Measurements from ENCODE around the gene FAM114A1.

Gene FAM114A1

DNA sequence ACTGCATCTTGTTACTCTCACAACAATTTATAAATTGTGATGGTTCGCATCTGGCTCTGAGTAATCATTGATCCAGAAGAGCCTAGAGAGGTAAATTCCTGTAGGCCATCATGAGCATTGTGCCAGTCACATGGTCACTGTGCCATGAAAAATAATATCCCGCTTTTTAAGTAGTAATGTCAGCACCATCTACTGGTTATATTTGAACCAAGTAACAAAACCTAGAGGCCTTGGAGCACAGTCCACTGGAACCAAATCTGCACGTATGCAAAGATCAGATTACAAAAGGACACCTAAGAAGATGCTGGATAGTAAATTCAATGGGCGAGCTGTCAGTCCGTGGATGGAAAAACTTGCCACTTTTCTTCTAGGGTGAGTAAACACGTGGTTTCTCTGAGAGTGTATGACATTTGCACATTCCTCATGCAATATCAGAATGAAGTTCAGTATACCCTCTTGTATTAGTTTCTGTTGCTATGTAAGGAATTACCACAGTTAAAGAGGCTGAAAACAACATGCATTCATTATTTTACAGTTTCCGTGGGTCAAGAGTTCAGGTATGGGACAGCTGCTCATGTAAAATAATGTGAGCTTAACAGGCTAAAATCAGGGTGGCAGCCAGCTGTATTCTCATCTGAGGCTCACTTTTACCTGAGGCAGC lies 26.8 kb downstream of the FAM114A1 start:
- no peak overlapping the region for H3K4me3 ChIP-seq (ENCODE audit: control insufficient read depth, low read depth, low read length)
- DNase-seq (ENCODE audit: low read depth), result no peak
- TF ChIP-seq, protein P1, sequence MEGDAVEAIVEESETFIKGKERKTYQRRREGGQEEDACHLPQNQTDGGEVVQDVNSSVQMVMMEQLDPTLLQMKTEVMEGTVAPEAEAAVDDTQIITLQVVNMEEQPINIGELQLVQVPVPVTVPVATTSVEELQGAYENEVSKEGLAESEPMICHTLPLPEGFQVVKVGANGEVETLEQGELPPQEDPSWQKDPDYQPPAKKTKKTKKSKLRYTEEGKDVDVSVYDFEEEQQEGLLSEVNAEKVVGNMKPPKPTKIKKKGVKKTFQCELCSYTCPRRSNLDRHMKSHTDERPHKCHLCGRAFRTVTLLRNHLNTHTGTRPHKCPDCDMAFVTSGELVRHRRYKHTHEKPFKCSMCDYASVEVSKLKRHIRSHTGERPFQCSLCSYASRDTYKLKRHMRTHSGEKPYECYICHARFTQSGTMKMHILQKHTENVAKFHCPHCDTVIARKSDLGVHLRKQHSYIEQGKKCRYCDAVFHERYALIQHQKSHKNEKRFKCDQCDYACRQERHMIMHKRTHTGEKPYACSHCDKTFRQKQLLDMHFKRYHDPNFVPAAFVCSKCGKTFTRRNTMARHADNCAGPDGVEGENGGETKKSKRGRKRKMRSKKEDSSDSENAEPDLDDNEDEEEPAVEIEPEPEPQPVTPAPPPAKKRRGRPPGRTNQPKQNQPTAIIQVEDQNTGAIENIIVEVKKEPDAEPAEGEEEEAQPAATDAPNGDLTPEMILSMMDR (IDR thresholded peaks at IDR 0.05; ENCODE audit: control insufficient read depth, insufficient read depth, low read depth, low read length, missing control alignments), result no peak

DNA sequence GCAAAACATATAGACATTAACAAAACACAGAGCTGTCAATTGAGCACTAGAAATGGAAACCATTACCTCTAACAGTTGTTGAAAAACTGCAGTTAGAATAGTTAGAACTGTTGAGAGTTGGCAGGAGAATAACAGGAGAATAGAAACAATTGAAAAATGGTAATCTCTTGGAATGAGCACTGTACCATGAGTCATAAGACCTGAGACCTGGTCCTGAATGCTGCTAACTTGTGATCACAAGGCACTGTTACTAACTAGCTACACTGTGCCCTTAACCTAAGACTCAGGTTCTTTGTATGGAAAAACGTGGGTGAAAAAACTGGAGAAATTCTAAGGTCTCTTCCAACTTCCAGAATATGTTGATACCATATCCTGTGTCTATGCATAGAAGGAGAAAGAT lies 29.3 kb downstream of the FAM114A1 start:
- TF ChIP-seq, protein P1 (IDR thresholded peaks at IDR 0.05; ENCODE audit: control insufficient read depth, insufficient read depth, low read depth, low read length, missing control alignments), result no peak
- no peak for DNase-seq (ENCODE audit: low read depth)
- no peak overlapping the region for H3K4me3 ChIP-seq (ENCODE audit: control insufficient read depth, low read depth, low read length)

DNA sequence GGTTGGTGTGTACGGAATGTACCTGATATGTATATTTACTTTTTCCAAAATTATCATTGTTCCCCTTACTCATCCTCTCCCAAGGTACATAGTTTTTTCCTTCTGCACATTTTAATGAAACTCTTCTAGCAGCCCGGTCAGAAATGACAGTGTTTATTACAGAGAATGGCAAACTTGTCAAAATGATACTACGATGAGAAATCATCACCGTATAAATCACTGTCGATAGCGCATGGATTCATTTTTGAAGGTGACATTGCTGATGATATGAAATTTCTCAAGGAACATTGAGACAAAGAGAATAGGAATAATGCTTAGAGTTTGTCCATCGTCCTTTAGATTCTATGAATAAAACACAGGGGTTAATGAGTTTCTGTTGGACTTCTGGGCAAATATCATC lies 30.6 kb downstream of the FAM114A1 start:
- no peak for DNase-seq (ENCODE audit: low read depth)
- TF ChIP-seq, protein P1 (IDR thresholded peaks at IDR 0.05; ENCODE audit: control insufficient read depth, insufficient read depth, low read depth, low read length, missing control alignments), result no peak
- H3K4me3 ChIP-seq (ENCODE audit: control insufficient read depth, low read depth, low read length), result no peak overlapping the region

DNA sequence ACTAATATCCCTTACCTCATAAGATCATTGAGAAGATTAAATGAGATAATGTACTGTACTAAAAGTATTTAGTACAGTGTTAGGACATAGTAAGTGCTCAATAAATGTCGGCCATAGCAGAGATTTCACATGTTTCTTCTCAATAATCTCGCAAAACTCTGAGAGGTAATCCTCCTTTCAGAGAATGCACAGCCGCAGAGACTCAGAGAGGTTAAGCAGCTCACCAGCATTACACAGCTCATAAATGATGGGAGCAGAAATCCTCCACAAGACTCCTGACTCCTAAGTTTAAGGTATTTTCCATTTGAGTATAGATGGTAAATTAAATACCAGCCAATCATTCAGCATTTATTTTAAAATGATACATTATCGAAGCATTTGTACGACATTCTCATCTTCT lies 34.6 kb downstream of the FAM114A1 start:
- TF ChIP-seq, protein P1 (IDR thresholded peaks at IDR 0.05; ENCODE audit: control insufficient read depth, insufficient read depth, low read depth, low read length, missing control alignments), result no peak
- DNase-seq (ENCODE audit: low read depth), result no peak
- no peak overlapping the region for H3K4me3 ChIP-seq (ENCODE audit: control insufficient read depth, low read depth, low read length)

DNA sequence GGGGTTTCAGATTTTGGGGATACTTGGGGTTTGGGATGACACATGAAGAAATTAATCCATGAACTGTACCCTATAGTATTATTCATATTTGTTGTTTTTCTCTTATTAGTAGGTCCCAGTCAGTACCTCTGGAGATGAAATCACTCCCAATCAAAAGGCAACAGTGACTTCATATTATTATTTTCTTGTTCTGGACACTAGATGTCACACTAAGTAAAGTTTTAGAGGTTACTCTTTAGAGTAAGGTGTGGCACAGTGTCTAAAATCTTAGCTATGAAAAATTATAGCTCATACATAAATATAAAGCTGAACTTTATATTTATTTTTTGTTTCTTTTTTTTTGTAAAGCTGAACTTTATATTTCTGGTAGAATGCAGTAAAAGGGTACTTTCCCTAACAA lies 35.1 kb downstream of the FAM114A1 start:
- no peak overlapping the region for H3K4me3 ChIP-seq (ENCODE audit: control insufficient read depth, low read depth, low read length)
- DNase-seq (ENCODE audit: low read depth), result no peak
- TF ChIP-seq, protein P1 (IDR thresholded peaks at IDR 0.05; ENCODE audit: control insufficient read depth, insufficient read depth, low read depth, low read length, missing control alignments), result no peak

DNA sequence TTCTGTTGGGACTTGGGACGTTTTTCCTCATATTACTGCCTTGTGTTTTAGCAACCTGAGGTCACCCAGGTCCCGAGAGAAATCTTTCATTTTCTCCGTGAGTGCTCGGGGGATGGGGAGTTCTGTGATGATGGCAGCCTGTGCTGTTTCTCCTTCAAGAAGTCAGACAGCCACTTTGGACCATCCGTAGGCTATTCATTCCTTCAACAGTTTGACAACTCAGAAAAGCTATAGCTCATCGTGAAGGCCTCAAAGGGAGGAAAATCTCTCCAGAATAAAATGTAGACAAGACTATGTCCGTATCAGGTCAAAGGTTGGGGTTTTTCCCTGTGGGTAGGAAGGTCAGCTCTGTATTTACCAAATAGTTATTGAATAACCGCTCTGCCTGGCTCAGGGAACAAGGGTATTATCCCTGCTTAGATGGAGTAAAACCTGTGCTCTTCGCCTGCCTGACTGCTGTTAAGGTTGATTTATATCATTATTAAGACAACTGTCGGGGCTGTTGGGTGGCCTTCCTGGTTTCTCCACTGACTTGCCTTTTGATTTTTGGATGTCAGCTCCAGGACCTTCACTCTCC lies 36.6 kb downstream of the FAM114A1 start:
- TF ChIP-seq, protein P1 (IDR thresholded peaks at IDR 0.05; ENCODE audit: control insufficient read depth, insufficient read depth, low read depth, low read length, missing control alignments), result no peak
- no peak overlapping the region for H3K4me3 ChIP-seq (ENCODE audit: control insufficient read depth, low read depth, low read length)
- DNase-seq (ENCODE audit: low read depth), result no peak
